Caco-2 (cell line): ENCODE measurements around the gene CERT1. TPM values are rescaled to one million over a fixed set of nuclear protein-coding genes. Genes with fewer than 3 reads are reported as not detected.

Experiments
- BruUV-seq: library from RNA; stranded (reverse); fragments of 400-500 nt; replicated peaks from 2 replicates; lab custom pipeline; 2021; lab: Mats Ljungman, UMichigan
- CTCF ChIA-PET: fragments of 300-600 bp; sonication (Branson Sonifier 250); formaldehyde crosslinking; loops from one replicate; lab custom pipeline; 2022; ENCODE audit warnings: antibody characterized with exemption; lab: Charles Lee
- POLR2A ChIA-PET: fragments of 300-600 bp; sonication (Branson Sonifier 250); formaldehyde crosslinking; loops from one replicate; lab custom pipeline; 2022; ENCODE audit warnings: antibody characterized with exemption; lab: Charles Lee
- DNase-seq, 2 experiments: peaks; one replicate each; pipeline versions ENCODE4 v3.0.0 to v3.0.0-alpha.2; 2020 to 2022
- H3K27me3 ChIP-seq: replicated peaks from 2 replicates; pipeline ENCODE4 v1.6.0; 2011; ENCODE audit warnings: low read length; ENCODE audit not compliant: control insufficient read depth, insufficient read depth
- H3K36me3 ChIP-seq: 2 replicates; pipeline ENCODE4 v1.5.1; 2011; ENCODE audit warnings: low read length; ENCODE audit not compliant: control insufficient read depth, insufficient read depth
- H3K4me1 ChIP-seq: fragments of 250-450 bp; sonication (Bioruptor Pico); 2 replicates; pipeline ENCODE4 v1.5.1; 2020; ENCODE audit warnings: mild to moderate bottlenecking
- H3K4me3 ChIP-seq: 2 replicates; pipeline ENCODE4 v1.5.1; 2011; ENCODE audit warnings: low read depth, mild to moderate bottlenecking, control low read depth, low read length
- H3K9me3 ChIP-seq: fragments of 250-450 bp; sonication (Bioruptor Pico); 2 replicates; pipeline ENCODE4 v1.5.1; 2020; ENCODE audit warnings: mild to moderate bottlenecking, moderate library complexity
- H3K27ac Mint-ChIP-seq: one replicate; pipeline ENCODE4 v1.8.0; 2022; ENCODE audit warnings: mixed read lengths; ENCODE audit not compliant: unreplicated experiment
- H3K27me3 Mint-ChIP-seq: one replicate; pipeline ENCODE4 v1.8.0; 2022; ENCODE audit warnings: mixed read lengths; ENCODE audit not compliant: insufficient read depth, unreplicated experiment
- H3K36me3 Mint-ChIP-seq: one replicate; pipeline ENCODE4 v1.8.0; 2022; ENCODE audit warnings: mild to moderate bottlenecking, mixed read lengths; ENCODE audit not compliant: insufficient read depth, unreplicated experiment
- H3K4me1 Mint-ChIP-seq: one replicate; pipeline ENCODE4 v1.8.0; 2022; ENCODE audit warnings: low read depth, mixed read lengths; ENCODE audit not compliant: unreplicated experiment
- H3K4me3 Mint-ChIP-seq: one replicate; pipeline ENCODE4 v1.8.0; 2022; ENCODE audit warnings: mild to moderate bottlenecking, moderate library complexity, mixed read lengths; ENCODE audit not compliant: unreplicated experiment
- H3K9me3 Mint-ChIP-seq: one replicate; pipeline ENCODE4 v1.8.0; 2022; ENCODE audit warnings: mixed read lengths; ENCODE audit not compliant: unreplicated experiment
- CTCF ChIP-seq, 2 experiments: fragments of 200-600 bp in 1 of 2; IDR thresholded peaks; 1 replicate in 1 of 2; 2 replicates in 1 of 2; pipeline versions ENCODE4 v1.5.1 to v1.8.0; 2011 to 2022; ENCODE audit warnings: antibody characterized with exemption in 1 of 2, control low read depth in 1 of 2, inconsistent platforms in 1 of 2, low read depth in 1 of 2, low read length in 1 of 2, mild to moderate bottlenecking in 1 of 2, moderate library complexity in 1 of 2; ENCODE audit not compliant: insufficient read depth in 1 of 2, severe bottlenecking in 1 of 2, unreplicated experiment in 1 of 2
- intact Hi-C: fragments of 100-400 bp; cut with micrococcal nuclease; formaldehyde crosslinking; loops from one replicate; pipeline ENCODE4 v1.10.0; 2022; ENCODE audit not compliant: unreplicated experiment
- total RNA-seq: library from RNA; stranded (reverse); gene quantifications from 2 replicates; pipeline ENCODE4 v1.2.3, GENCODE V29; 2022

The CERT1 gene
- total RNA-seq, 1 experiment from 2014 or later, result 44.3 TPM

GRCh38 chr5:75558221-75558620, 46.8 kb upstream of the CERT1 start:
- H3K27me3 ChIP-seq, result no peaks in the 10 kb centered on the region
- H3K4me1 ChIP-seq, result no peaks in the 10 kb centered on the region
- intact Hi-C loops, result no loop called here
- no peaks in the 10 kb centered on the region for H3K27me3 Mint-ChIP-seq
- BruUV-seq, result no TSS peak
- no peaks in the 10 kb centered on the region for H3K4me1 Mint-ChIP-seq
- CTCF ChIA-PET, result no interaction called here
- no peak overlapping the region for H3K27ac Mint-ChIP-seq
- H3K4me3 ChIP-seq, result no peak overlapping the region
- H3K4me3 Mint-ChIP-seq, result no peak overlapping the region
- H3K9me3 ChIP-seq, result no peaks in the 10 kb centered on the region
- TF ChIP-seq CTCF (IDR thresholded peaks at IDR 0.05; ENCODE audit: insufficient read depth in 1 of 2, low read depth in 1 of 2, low read length in 1 of 2, severe bottlenecking in 1 of 2, unreplicated experiment in 1 of 2), result no peak
- peaks cover 3% of the 10 kb centered on the region for H3K9me3 Mint-ChIP-seq
- POLR2A ChIA-PET, result no interaction called here
- no peaks in the 10 kb centered on the region for H3K36me3 Mint-ChIP-seq
- no peaks in the 10 kb centered on the region for H3K36me3 ChIP-seq
- no peak for DNase-seq

DNA sequence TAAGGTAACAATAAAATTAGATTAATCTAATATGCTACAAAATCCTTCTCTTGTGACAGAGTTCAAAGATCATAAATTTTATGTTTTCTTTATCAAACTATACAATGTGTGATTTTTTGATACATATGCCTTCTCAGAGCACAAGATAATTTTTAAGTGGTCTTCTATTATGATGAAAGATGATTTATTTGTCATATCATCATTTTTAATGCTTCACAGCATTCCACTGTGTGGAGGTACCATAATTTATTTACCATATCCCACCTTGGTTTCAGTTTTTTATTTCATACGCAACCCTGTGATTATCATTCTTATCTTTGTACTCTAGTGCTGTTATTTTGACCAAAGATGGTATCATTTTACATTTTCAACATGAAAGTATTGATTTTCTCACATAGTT, 41.9 kb upstream of the CERT1 start:
- Mint-ChIP-seq H3K27me3 (no peaks in the 10 kb centered on the region), H3K4me1 (no peaks in the 10 kb centered on the region), H3K27ac (no peak overlapping the region), H3K4me3 (no peak overlapping the region), H3K9me3 (no peaks in the 10 kb centered on the region), H3K36me3 (no peaks in the 10 kb centered on the region)
- no peaks in the 10 kb centered on the region for H3K9me3 ChIP-seq
- no peak overlapping the region for H3K4me3 ChIP-seq
- H3K27me3 ChIP-seq, result no peaks in the 10 kb centered on the region
- intact Hi-C loops, result no loop called here
- ChIA-PET CTCF (no interaction called here), POLR2A (no interaction called here)
- no peaks in the 10 kb centered on the region for H3K4me1 ChIP-seq
- no peak for DNase-seq
- H3K36me3 ChIP-seq, result no peaks in the 10 kb centered on the region
- TF ChIP-seq CTCF (IDR thresholded peaks at IDR 0.05; ENCODE audit: insufficient read depth in 1 of 2, low read depth in 1 of 2, low read length in 1 of 2, severe bottlenecking in 1 of 2, unreplicated experiment in 1 of 2), result no peak
- no TSS peak for BruUV-seq

DNA sequence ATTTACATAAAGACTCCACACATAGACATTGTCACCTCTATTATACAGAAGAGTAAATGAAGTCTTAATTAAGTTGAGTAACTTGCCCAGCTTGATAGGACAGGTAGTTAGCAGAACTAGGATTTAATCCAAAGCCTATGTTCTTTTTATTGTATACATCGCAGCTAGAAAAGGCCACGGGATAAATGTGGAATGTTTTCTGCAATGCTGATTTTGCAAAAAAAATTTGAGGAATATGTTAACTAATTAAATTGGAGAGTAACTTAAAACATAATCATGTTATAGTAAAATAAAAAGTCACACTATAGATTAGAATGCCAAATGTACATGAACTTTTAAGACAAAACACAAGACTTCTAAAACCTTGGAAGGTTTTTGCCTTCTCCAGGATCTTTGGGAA, 41.3 kb upstream of the CERT1 start:
- Histone ChIP-seq H3K27me3 (no peaks in the 10 kb centered on the region), H3K4me3 (no peak overlapping the region), H3K36me3 (no peaks in the 10 kb centered on the region), H3K4me1 (no peaks in the 10 kb centered on the region), H3K9me3 (no peaks in the 10 kb centered on the region)
- Mint-ChIP-seq H3K27ac (no peak overlapping the region), H3K9me3 (no peaks in the 10 kb centered on the region), H3K4me1 (no peaks in the 10 kb centered on the region), H3K4me3 (no peak overlapping the region), H3K36me3 (no peaks in the 10 kb centered on the region), H3K27me3 (no peaks in the 10 kb centered on the region)
- no peak for DNase-seq
- CTCF ChIA-PET, result no interaction called here
- POLR2A ChIA-PET, result no interaction called here
- TF ChIP-seq CTCF (IDR thresholded peaks at IDR 0.05; ENCODE audit: insufficient read depth in 1 of 2, low read depth in 1 of 2, low read length in 1 of 2, severe bottlenecking in 1 of 2, unreplicated experiment in 1 of 2), result no peak
- BruUV-seq, result no TSS peak
- intact Hi-C loops, result no loop called here
